ENCODE measurements around the gene SPATA2L.

- no peak for TF ChIP-seq EZH2 (IDR thresholded peaks at IDR 0.05)
- no peak for TF ChIP-seq CTCF (IDR thresholded peaks at IDR 0.05)
These were observed 27.8 kb upstream of the SPATA2L start for GRCh38 chr16:89729293-89729692.
